ENCODE results near the gene PREP.

Gene PREP

GRCh38 chr6:105294129-105294528 lies 108.8 kb downstream of the PREP start:
- Histone ChIP-seq H4K91ac (ENCODE audit: low read depth, low read length, poor library complexity) (no peak overlapping the region), H3K36me3 (replicated peaks in 1 of 2; ENCODE audit: control insufficient read depth in 2 of 2, insufficient read depth in 2 of 2, low read length in 2 of 2) (peaks cover 0 to 7% of the 10 kb centered on the region in 2 donors), H3K27ac (replicated peaks; ENCODE audit: low read length) (no peak overlapping the region), H2AFZ (ENCODE audit: low read length) (no peak overlapping the region), H3K9ac (ENCODE audit: low read depth, low read length, poor library complexity) (no peak overlapping the region), H3K4me1 (ENCODE audit: control insufficient read depth in 2 of 2, insufficient read depth in 1 of 2, low read depth in 1 of 2, low read length in 2 of 2) (no peaks in the 10 kb centered on the region), H2AK5ac (ENCODE audit: low read depth, low read length) (no peak overlapping the region), H3K23ac (ENCODE audit: low read depth, low read length, poor library complexity) (no peak overlapping the region), H3K18ac (ENCODE audit: low read length) (no peak overlapping the region), H3K14ac (ENCODE audit: low read length) (no peak overlapping the region), H3K4me3 (ENCODE audit: low read length in 2 of 2) (no peak overlapping the region), H3K9me3 (replicated peaks in 1 of 2; ENCODE audit: control insufficient read depth in 2 of 2, insufficient read depth in 1 of 2, low read depth in 1 of 2, low read length in 2 of 2) (peaks cover 2 to 11% of the 10 kb centered on the region in 2 donors), H2BK120ac (ENCODE audit: low read depth, low read length) (no peak overlapping the region), H4K8ac (ENCODE audit: low read depth, low read length) (no peak overlapping the region), H3K4me2 (ENCODE audit: insufficient read depth, low read length, poor library complexity, severe bottlenecking) (no peak overlapping the region), H3K79me1 (ENCODE audit: low read depth, low read length) (no peaks in the 10 kb centered on the region), H3K27me3 (ENCODE audit: control insufficient read depth in 3 of 3, insufficient read depth in 3 of 3, low read depth in 1 of 3, low read length in 3 of 3) (no peaks in the 10 kb centered on the region), H2BK15ac (ENCODE audit: low read length) (no peak overlapping the region), H2BK12ac (ENCODE audit: low read length) (no peak overlapping the region), H3K4ac (ENCODE audit: low read length) (no peak overlapping the region), H2BK5ac (ENCODE audit: low read length) (no peak overlapping the region)
- no CpG with 5 or more reads among the region's 2 CpGs for WGBS, 2 donors (ENCODE audit: extremely low coverage in 2 of 2, insufficient read length in 2 of 2, insufficient replicate concordance in 1 of 2)
- DNase-seq (ENCODE audit: low spot score): no peak

GRCh38 chr6:105292689-105293339 lies 110.1 kb downstream of the PREP start:
- Histone ChIP-seq H2BK12ac (ENCODE audit: low read length) (no peak overlapping the region), H4K91ac (ENCODE audit: low read depth, low read length, poor library complexity) (no peak overlapping the region), H3K23ac (ENCODE audit: low read depth, low read length, poor library complexity) (no peak overlapping the region), H3K27ac (replicated peaks; ENCODE audit: low read length) (no peak overlapping the region), H3K27me3 (ENCODE audit: control insufficient read depth in 3 of 3, insufficient read depth in 3 of 3, low read depth in 1 of 3, low read length in 3 of 3) (no peaks in the 10 kb centered on the region), H3K9ac (ENCODE audit: low read depth, low read length, poor library complexity) (no peak overlapping the region), H4K8ac (ENCODE audit: low read depth, low read length) (no peak overlapping the region), H3K36me3 (replicated peaks in 1 of 2; ENCODE audit: control insufficient read depth in 2 of 2, insufficient read depth in 2 of 2, low read length in 2 of 2) (peaks cover 0 to 12% of the 10 kb centered on the region in 2 donors), H3K4ac (ENCODE audit: low read length) (no peak overlapping the region), H3K14ac (ENCODE audit: low read length) (no peak overlapping the region), H3K4me3 (ENCODE audit: low read length in 2 of 2) (no peak overlapping the region), H3K4me1 (ENCODE audit: control insufficient read depth in 2 of 2, insufficient read depth in 1 of 2, low read depth in 1 of 2, low read length in 2 of 2) (no peaks in the 10 kb centered on the region), H3K18ac (ENCODE audit: low read length) (no peak overlapping the region), H2BK120ac (ENCODE audit: low read depth, low read length) (no peak overlapping the region), H2AK5ac (ENCODE audit: low read depth, low read length) (no peak overlapping the region), H3K9me3 (replicated peaks in 1 of 2; ENCODE audit: control insufficient read depth in 2 of 2, insufficient read depth in 1 of 2, low read depth in 1 of 2, low read length in 2 of 2) (peaks cover 0 to 11% of the 10 kb centered on the region in 2 donors), H2BK15ac (ENCODE audit: low read length) (no peak overlapping the region), H3K79me1 (ENCODE audit: low read depth, low read length) (no peaks in the 10 kb centered on the region), H2BK5ac (ENCODE audit: low read length) (no peak overlapping the region), H3K4me2 (ENCODE audit: insufficient read depth, low read length, poor library complexity, severe bottlenecking) (no peak overlapping the region), H2AFZ (ENCODE audit: low read length) (no peak overlapping the region)
- WGBS, 2 donors (ENCODE audit: extremely low coverage in 2 of 2, insufficient read length in 2 of 2, insufficient replicate concordance in 1 of 2): no CpG with 5 or more reads among the region's 4 CpGs
- DNase-seq (ENCODE audit: low spot score): no peak

DNA sequence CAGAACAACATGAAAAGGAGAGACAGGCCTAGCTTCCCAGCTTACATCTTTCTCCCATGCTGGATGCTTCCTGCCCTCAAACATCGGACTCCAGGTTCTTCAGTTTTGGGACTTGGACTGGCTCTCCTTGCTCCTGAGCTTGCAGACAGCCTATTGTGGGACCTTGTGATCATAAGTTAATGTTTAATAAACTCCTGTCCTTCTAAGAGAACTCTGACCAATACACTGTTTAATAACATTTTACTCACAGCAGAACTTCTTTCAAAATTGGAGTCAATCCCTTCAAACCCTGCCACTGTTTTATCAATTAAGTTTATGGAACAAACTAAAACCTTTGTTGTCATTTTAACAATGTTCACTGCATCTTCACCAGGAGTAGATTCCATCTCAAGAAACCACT lies 111.4 kb downstream of the PREP start:
- Histone ChIP-seq H3K4me2 (ENCODE audit: insufficient read depth, low read length, poor library complexity, severe bottlenecking) (no peak overlapping the region), H3K14ac (ENCODE audit: low read length) (no peak overlapping the region), H2BK12ac (ENCODE audit: low read length) (no peak overlapping the region), H3K36me3 (replicated peaks in 1 of 2; ENCODE audit: control insufficient read depth in 2 of 2, insufficient read depth in 2 of 2, low read length in 2 of 2) (peaks cover 0 to 16% of the 10 kb centered on the region in 2 donors), H3K27ac (replicated peaks; ENCODE audit: low read length) (no peak overlapping the region), H2BK120ac (ENCODE audit: low read depth, low read length) (no peak overlapping the region), H3K27me3 (ENCODE audit: control insufficient read depth in 3 of 3, insufficient read depth in 3 of 3, low read depth in 1 of 3, low read length in 3 of 3) (no peaks in the 10 kb centered on the region), H2AFZ (ENCODE audit: low read length) (no peak overlapping the region), H3K4me1 (ENCODE audit: control insufficient read depth in 2 of 2, insufficient read depth in 1 of 2, low read depth in 1 of 2, low read length in 2 of 2) (no peaks in the 10 kb centered on the region), H3K9ac (ENCODE audit: low read depth, low read length, poor library complexity) (no peak overlapping the region), H3K18ac (ENCODE audit: low read length) (no peak overlapping the region), H3K23ac (ENCODE audit: low read depth, low read length, poor library complexity) (no peak overlapping the region), H4K91ac (ENCODE audit: low read depth, low read length, poor library complexity) (no peak overlapping the region), H2BK5ac (ENCODE audit: low read length) (no peak overlapping the region), H3K4ac (ENCODE audit: low read length) (no peak overlapping the region), H3K4me3 (ENCODE audit: low read length in 2 of 2) (no peak overlapping the region), H3K79me1 (ENCODE audit: low read depth, low read length) (no peaks in the 10 kb centered on the region), H4K8ac (ENCODE audit: low read depth, low read length) (no peak overlapping the region), H2AK5ac (ENCODE audit: low read depth, low read length) (no peak overlapping the region), H2BK15ac (ENCODE audit: low read length) (no peak overlapping the region), H3K9me3 (replicated peaks in 1 of 2; ENCODE audit: control insufficient read depth in 2 of 2, insufficient read depth in 1 of 2, low read depth in 1 of 2, low read length in 2 of 2) (peaks cover 0 to 11% of the 10 kb centered on the region in 2 donors)
- no CpG with 5 or more reads among the region's 1 CpG for WGBS, 2 donors (ENCODE audit: extremely low coverage in 2 of 2, insufficient read length in 2 of 2, insufficient replicate concordance in 1 of 2)
- no peak for DNase-seq (ENCODE audit: low spot score)

DNA sequence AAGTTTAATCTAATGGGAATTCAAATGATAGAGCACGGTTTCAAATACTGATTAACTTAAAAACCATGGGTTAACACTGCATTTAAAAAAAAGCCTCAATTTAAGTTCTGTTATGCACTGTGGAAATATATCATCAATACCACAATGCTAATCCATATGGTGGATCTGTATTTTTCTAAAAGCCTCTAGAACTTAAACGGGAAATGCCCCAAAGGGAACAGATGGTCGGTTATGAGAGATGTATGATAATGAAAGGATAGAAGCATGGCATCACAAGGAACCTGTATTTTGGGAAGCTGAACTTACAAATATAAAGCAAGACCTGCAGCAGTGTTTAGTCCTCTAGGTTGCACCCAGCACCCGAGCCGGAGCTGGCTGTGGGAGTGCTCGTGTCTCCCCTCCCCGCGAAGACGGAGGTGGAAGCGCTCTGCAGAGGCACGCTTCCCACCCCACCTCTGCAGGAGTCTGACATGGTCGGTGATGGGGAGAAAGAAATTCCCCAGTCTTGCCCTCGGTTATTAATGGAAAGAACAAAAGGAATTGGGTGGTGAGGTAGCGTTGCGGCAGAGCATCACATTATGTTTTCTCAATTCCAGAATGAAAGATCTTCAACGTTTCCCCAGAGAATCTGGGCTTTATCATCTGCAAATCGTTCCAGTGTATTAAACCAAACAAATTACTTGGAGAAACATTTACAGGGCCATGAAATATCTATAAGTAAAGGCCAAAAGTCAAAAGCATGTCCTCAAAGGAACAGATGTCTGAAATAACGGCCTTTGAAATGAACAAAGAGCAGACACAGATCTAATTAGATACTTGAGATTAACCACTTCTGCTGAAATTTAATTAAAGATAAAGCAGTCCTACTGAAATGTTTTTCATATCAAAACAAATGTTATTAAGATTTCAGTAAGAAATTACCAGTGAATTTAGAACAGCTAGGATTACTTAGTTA lies 120.0 kb downstream of the PREP start:
- no peak overlapping the region for H2BK5ac ChIP-seq (ENCODE audit: low read length)
- H3K9me3 ChIP-seq (replicated peaks in 1 of 2; ENCODE audit: control insufficient read depth in 2 of 2, insufficient read depth in 1 of 2, low read depth in 1 of 2, low read length in 2 of 2): no peaks in the 10 kb centered on the region
- H3K18ac ChIP-seq (ENCODE audit: low read length): no peak overlapping the region
- no peak overlapping the region for H2AK5ac ChIP-seq (ENCODE audit: low read depth, low read length)
- no CpG with 5 or more reads among the region's 18 CpGs for WGBS, 2 donors (ENCODE audit: extremely low coverage in 2 of 2, insufficient read length in 2 of 2, insufficient replicate concordance in 1 of 2)
- H2BK15ac ChIP-seq (ENCODE audit: low read length): no peak overlapping the region
- H3K23ac ChIP-seq (ENCODE audit: low read depth, low read length, poor library complexity): no peak overlapping the region
- H3K4me2 ChIP-seq (ENCODE audit: insufficient read depth, low read length, poor library complexity, severe bottlenecking): no peak overlapping the region
- no peak for DNase-seq (ENCODE audit: low spot score)
- no peak overlapping the region for H3K4ac ChIP-seq (ENCODE audit: low read length)
- H4K8ac ChIP-seq (ENCODE audit: low read depth, low read length): no peak overlapping the region
- H3K27me3 ChIP-seq (ENCODE audit: control insufficient read depth in 3 of 3, insufficient read depth in 3 of 3, low read depth in 1 of 3, low read length in 3 of 3): no peaks in the 10 kb centered on the region
- no peak overlapping the region for H2BK120ac ChIP-seq (ENCODE audit: low read depth, low read length)
- H3K9ac ChIP-seq (ENCODE audit: low read depth, low read length, poor library complexity): no peak overlapping the region
- no peak overlapping the region for H3K4me3 ChIP-seq (ENCODE audit: low read length in 2 of 2)
- no peaks in the 10 kb centered on the region for H3K4me1 ChIP-seq (ENCODE audit: control insufficient read depth in 2 of 2, insufficient read depth in 1 of 2, low read depth in 1 of 2, low read length in 2 of 2)
- no peaks in the 10 kb centered on the region for H3K79me1 ChIP-seq (ENCODE audit: low read depth, low read length)
- peaks cover 2 to 60% of the 10 kb centered on the region in 2 donors for H3K36me3 ChIP-seq (replicated peaks in 1 of 2; ENCODE audit: control insufficient read depth in 2 of 2, insufficient read depth in 2 of 2, low read length in 2 of 2)
- H2AFZ ChIP-seq (ENCODE audit: low read length): no peak overlapping the region
- no peak overlapping the region for H3K14ac ChIP-seq (ENCODE audit: low read length)
- H4K91ac ChIP-seq (ENCODE audit: low read depth, low read length, poor library complexity): no peak overlapping the region
- no peak overlapping the region for H2BK12ac ChIP-seq (ENCODE audit: low read length)
- no peak overlapping the region for H3K27ac ChIP-seq (replicated peaks; ENCODE audit: low read length)
